ENCODE measurements around the gene CTDSPL. TPM values are rescaled to one million over a fixed set of nuclear protein-coding genes. Genes with fewer than 3 reads are reported as not detected.

The CTDSPL gene
- total and polyA plus RNA-seq, 2 of the 13 experiments (the other 11 are each of a cell fraction or from before 2014, with no cell fraction given): 26.1 to 142 TPM

DNA sequence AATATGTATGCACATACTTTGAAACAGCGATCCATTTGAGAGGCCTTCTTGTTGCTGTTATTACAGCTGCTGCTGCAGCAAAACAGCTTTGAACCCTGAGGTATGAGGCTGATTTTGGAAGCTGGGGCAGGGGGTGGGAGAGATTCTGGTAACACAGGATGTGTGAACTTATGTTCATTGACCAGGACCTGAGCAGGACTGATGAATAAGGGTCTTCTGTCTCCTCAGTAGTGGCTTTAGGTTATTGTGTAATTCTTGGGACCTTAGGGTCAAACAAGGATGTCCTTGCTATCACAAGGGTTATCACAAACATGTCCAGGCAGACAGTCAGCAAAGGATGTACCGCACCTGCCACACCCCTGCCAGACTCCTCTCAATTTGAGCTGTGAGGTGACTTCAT, 41.6 kb downstream of the CTDSPL start (continued):
- 0 out of 2 replicates have a peak, but pooled peaks have one; percentile 1 for TF ChIP-seq POLR2G (IDR thresholded peaks at IDR 0.05; ENCODE audit: low read depth, low read length)
- TF ChIP-seq DDIT3 (CRISPR knock-in tag; IDR thresholded peaks at IDR 0.05): no peak
- TF ChIP-seq ELK4 (CRISPR knock-in tag; IDR thresholded peaks at IDR 0.05; ENCODE audit: borderline replicate concordance): no peak
- 0 out of 2 replicates have a peak, but pooled peaks have one; percentile 41 for TF ChIP-seq MED13 (CRISPR knock-in tag; IDR thresholded peaks at IDR 0.05)
- TF ChIP-seq, protein P1, sequence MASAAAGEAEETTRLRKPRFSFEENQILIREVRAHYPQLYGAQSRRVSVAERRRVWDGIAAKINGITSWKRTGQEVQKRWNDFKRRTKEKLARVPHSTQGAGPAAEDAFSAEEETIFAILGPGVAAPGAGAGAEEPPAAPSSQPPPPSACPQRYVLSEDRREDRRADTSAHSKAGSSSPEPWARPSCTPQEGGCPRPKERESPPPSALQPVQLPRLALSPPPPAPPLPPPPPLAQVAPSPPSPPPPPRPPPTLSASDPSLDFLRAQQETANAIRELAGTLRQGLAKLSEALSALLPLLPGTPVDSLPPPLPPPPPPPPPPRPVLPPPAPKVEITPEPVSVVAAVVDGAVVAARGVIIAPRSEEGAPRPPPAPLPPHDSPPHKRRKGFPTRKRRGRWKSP (CRISPR knock-in tag; IDR thresholded peaks at IDR 0.05): no peak
- no peak for TF ChIP-seq ZNF460 (CRISPR knock-in tag; IDR thresholded peaks at IDR 0.05; ENCODE audit: borderline replicate concordance)
- no peak for TF ChIP-seq MEF2D (CRISPR knock-in tag; IDR thresholded peaks at IDR 0.05)
- no peak for TF ChIP-seq ZFAT (CRISPR knock-in tag; conservative IDR thresholded peaks at IDR 0.05)
- TF ChIP-seq CEBPB (IDR thresholded peaks at IDR 0.05; ENCODE audit: borderline replicate concordance, low read depth, low read length): 0 out of 2 replicates have a peak, but pooled peaks have one; percentile 49
- no peak for TF ChIP-seq EED (CRISPR knock-in tag; IDR thresholded peaks at IDR 0.05)

DNA sequence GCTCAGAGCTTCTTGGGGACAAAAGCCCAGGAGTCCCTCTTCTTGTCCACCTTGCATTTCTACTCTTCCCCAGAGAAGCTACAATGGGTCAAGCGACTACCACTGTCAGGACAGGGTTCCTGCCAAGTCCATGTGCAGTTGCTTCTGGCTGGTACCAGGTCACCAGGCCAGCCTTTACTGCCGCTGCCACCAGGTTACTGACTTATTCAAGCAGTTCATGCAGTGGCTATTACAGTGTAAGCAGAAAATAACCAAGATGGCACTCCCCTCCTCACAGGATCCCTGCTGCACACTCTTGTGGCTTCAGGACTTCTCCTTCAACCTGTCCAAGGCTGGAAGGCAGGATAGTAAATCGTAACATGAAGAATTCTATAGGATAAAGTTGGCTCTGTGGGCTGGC, 42.1 kb downstream of the CTDSPL start:
- H3K27ac ChIP-seq (ENCODE audit: extremely low read length, insufficient read depth, low read length): peak overlapping the region; percentile 88
- peaks cover 81% of the 10 kb centered on the region for H3K4me1 ChIP-seq (ENCODE audit: insufficient read depth, low read length)
- ATAC-seq (no peak), DNase-seq (ENCODE audit: low spot score) (no peak), FAIRE-seq (no peak)
- intact Hi-C loops (cut with micrococcal nuclease; ENCODE audit: unreplicated experiment): no loop called here
- CTCF ChIA-PET (ENCODE audit: low intra/inter-chr PET ratio, low total read pairs): no interaction called here
- H3K79me2 ChIP-seq (ENCODE audit: insufficient read depth, low read length): peaks cover 76% of the 10 kb centered on the region
- 84% methylated on average over 3 of the region's 3 CpGs for WGBS (ENCODE audit: low lambda C conversion rate)
- H3K27me3 ChIP-seq (ENCODE audit: control insufficient read depth in 1 of 2, insufficient read depth in 2 of 2, low read length in 2 of 2): no peaks in the 10 kb centered on the region
- in situ Hi-C loops (cut with HindIII; ENCODE audit: extremely low pct_ligation_motif_present, low pct_unique_long_range_greater_than_20kb): no loop called here
- POLR2A ChIA-PET: interaction anchor here (1.7 to 6.9 kb wide), 4 partner anchors 11 to 61 kb away, joined by 5 to 72 read pairs (median 20); no protein-coding TSS in a partner anchor
- H3K36me3 ChIP-seq (replicated peaks in 1 of 2; ENCODE audit: control insufficient read depth in 1 of 2, insufficient read depth in 2 of 2, low read length in 2 of 2): peaks cover 7 to 16% of the 10 kb centered on the region in 2 experiments; a peak in 3 of 5 replicates
- no peak overlapping the region for H2AFZ ChIP-seq (ENCODE audit: low read length)
- no peaks in the 10 kb centered on the region for H4K20me1 ChIP-seq (ENCODE audit: insufficient read depth, low read length)
- peak overlapping the region; percentile 13; the same call in 1 of the 2 replicates for H3K9ac ChIP-seq (ENCODE audit: insufficient read depth, low read depth, low read length)
- H3K4me3 ChIP-seq (replicated peaks in 1 of 3; ENCODE audit: insufficient read depth in 1 of 3, low read depth in 2 of 3, low read length in 3 of 3): no peak overlapping the region
- no peaks in the 10 kb centered on the region for H3K9me3 ChIP-seq (ENCODE audit: low read length)
- 0 out of 2 replicates have a peak overlapping the region, but pooled peaks have one; percentile 5 for H3K4me2 ChIP-seq (ENCODE audit: low read depth, low read length)
- BruUV-seq (replicated peaks): no TSS peak
- no peak for TF ChIP-seq SKI (IDR thresholded peaks at IDR 0.05; ENCODE audit: partially characterized antibody)
- TF ChIP-seq ZNF253 (CRISPR knock-in tag; IDR thresholded peaks at IDR 0.05; ENCODE audit: borderline replicate concordance): no peak
- no peak for TF ChIP-seq ZNF512B (CRISPR knock-in tag; IDR thresholded peaks at IDR 0.05; ENCODE audit: borderline replicate concordance)
- TF ChIP-seq MATR3 (CRISPR knock-in tag; IDR thresholded peaks at IDR 0.05): no peak
- TF ChIP-seq, protein P2, sequence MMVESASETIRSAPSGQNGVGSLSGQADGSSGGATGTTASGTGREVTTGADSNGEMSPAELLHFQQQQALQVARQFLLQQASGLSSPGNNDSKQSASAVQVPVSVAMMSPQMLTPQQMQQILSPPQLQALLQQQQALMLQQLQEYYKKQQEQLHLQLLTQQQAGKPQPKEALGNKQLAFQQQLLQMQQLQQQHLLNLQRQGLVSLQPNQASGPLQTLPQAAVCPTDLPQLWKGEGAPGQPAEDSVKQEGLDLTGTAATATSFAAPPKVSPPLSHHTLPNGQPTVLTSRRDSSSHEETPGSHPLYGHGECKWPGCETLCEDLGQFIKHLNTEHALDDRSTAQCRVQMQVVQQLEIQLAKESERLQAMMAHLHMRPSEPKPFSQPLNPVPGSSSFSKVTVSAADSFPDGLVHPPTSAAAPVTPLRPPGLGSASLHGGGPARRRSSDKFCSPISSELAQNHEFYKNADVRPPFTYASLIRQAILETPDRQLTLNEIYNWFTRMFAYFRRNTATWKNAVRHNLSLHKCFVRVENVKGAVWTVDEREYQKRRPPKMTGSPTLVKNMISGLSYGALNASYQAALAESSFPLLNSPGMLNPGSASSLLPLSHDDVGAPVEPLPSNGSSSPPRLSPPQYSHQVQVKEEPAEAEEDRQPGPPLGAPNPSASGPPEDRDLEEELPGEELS (CRISPR knock-in tag; IDR thresholded peaks at IDR 0.05): 0 out of 2 replicates have a peak, but pooled peaks have one; percentile 6

Measured in HepG2 (cell line).